OCI-LY3 (cell line): ENCODE data around the gene ROR2.
"Not testable (repeated sequence)": the region's sequence is repeated elsewhere in the genome, so short reads cannot be mapped to it uniquely, and the experiment has no call there.

Source experiments
- H2AFZ ChIP-seq: fragments of 200-600, 300-600 bp; shearing (Covaris generic); 2 replicates; pipeline ENCODE4 v1.6.0; 2014; ENCODE audit warnings: antibody characterized with exemption, low read depth, low read length
- H3K27ac ChIP-seq: fragments of 200-600, 300-600 bp; sonication (generic); 2 replicates; pipeline ENCODE4 v1.5.1; 2014; ENCODE audit warnings: mild to moderate bottlenecking, low read length, moderate library complexity, mixed read lengths
- H3K27me3 ChIP-seq: fragments of 200-600, 300-600 bp; sonication (generic); 2 replicates; pipeline ENCODE4 v1.6.1; 2014; ENCODE audit warnings: low read depth, low read length, mixed read lengths
- H3K36me3 ChIP-seq: fragments of 200-600, 300-600 bp; sonication (generic); replicated peaks from 2 replicates; pipeline ENCODE3; 2014; ENCODE audit warnings: low read depth, low read length, mixed read lengths
- H3K4me1 ChIP-seq: fragments of 300-600, 200-600 bp; sonication (generic); 2 replicates; pipeline ENCODE4 v1.6.1; 2014; ENCODE audit warnings: low read length, mixed read lengths
- H3K4me2 ChIP-seq: fragments of 200-600, 300-600 bp; sonication (generic); 2 replicates; pipeline ENCODE4 v1.6.1; 2014; ENCODE audit warnings: low read length, mixed read lengths
- H3K4me3 ChIP-seq: fragments of 300-600, 200-600 bp; sonication (generic); 2 replicates; pipeline ENCODE4 v1.5.1; 2014; ENCODE audit warnings: antibody characterized with exemption, mild to moderate bottlenecking, low read length, moderate library complexity
- H3K79me2 ChIP-seq: fragments of 300-600, 200-600 bp; shearing (Covaris generic); 2 replicates; pipeline ENCODE4 v1.6.1; 2014; ENCODE audit warnings: mild to moderate bottlenecking, low read length, mixed read lengths
- H3K9ac ChIP-seq: fragments of 300-600, 200-600 bp; shearing (Covaris generic); 2 replicates; pipeline ENCODE4 v1.6.0; 2014; ENCODE audit warnings: mild to moderate bottlenecking, low read length, moderate library complexity
- H3K9me3 ChIP-seq: fragments of 200-600, 300-600 bp; shearing (Covaris generic); 2 replicates; pipeline ENCODE4 v1.6.1; 2014; ENCODE audit warnings: low read length, mixed read lengths; ENCODE audit not compliant: insufficient read depth
- H4K20me1 ChIP-seq: fragments of 200-600, 300-600 bp; sonication (generic); 2 replicates; pipeline ENCODE4 v1.6.1; 2016; ENCODE audit warnings: low read length, mixed read lengths; ENCODE audit not compliant: insufficient read depth
- CTCF ChIP-seq: fragments of 200-600, 300-600 bp; sonication (generic); IDR thresholded peaks from 2 replicates; pipeline ENCODE4 v1.5.1; 2014; ENCODE audit warnings: antibody characterized with exemption, low read length, low read depth
- EZH2phosphoT487 ChIP-seq: fragments of 200-600 bp; shearing (Covaris generic); IDR thresholded peaks from 2 replicates; pipeline ENCODE4 v1.6.1; 2018; ENCODE audit warnings: antibody characterized with exemption, mixed run types, low read depth

The ROR2 gene

GRCh38 chr9:91642771-91643170 lies 307.3 kb downstream of the ROR2 start:
- Histone ChIP-seq H3K36me3 (no peaks in the 10 kb centered on the region), H3K4me3 (no peak overlapping the region), H3K4me1 (peaks cover 12% of the 10 kb centered on the region), H3K4me2 (no peak overlapping the region), H3K79me2 (no peaks in the 10 kb centered on the region), H2AFZ (no peak overlapping the region), H3K9ac (no peak overlapping the region), H3K9me3 (no peaks in the 10 kb centered on the region), H4K20me1 (no peaks in the 10 kb centered on the region), H3K27ac (no peak overlapping the region), H3K27me3 (no peaks in the 10 kb centered on the region)
- no peak for TF ChIP-seq CTCF
- TF ChIP-seq EZH2phosphoT487: no peak

GRCh38 chr9:91640428-91640827 lies 309.6 kb downstream of the ROR2 start:
- no peak overlapping the region for H3K4me2 ChIP-seq

GRCh38 chr9:91639054-91639453 lies 311.0 kb downstream of the ROR2 start:
- Histone ChIP-seq H2AFZ (no peak overlapping the region), H3K27ac (no peak overlapping the region), H3K36me3 (no peaks in the 10 kb centered on the region), H3K9ac (no peak overlapping the region), H3K79me2 (no peaks in the 10 kb centered on the region), H4K20me1 (no peaks in the 10 kb centered on the region), H3K27me3 (peaks cover 5% of the 10 kb centered on the region; the same call in 1 of the 2 replicates), H3K4me1 (peaks cover 12% of the 10 kb centered on the region), H3K9me3 (no peaks in the 10 kb centered on the region), H3K4me3 (no peak overlapping the region), H3K4me2 (no peak overlapping the region)
- TF ChIP-seq CTCF (no peak), EZH2phosphoT487 (no peak)

More at GRCh38 chr9:91640428-91640827, 309.6 kb downstream of the ROR2 start:
- Histone ChIP-seq H3K36me3 (no peaks in the 10 kb centered on the region), H3K27ac (no peak overlapping the region), H3K9me3 (no peaks in the 10 kb centered on the region), H2AFZ (no peak overlapping the region), H4K20me1 (no peaks in the 10 kb centered on the region), H3K4me1 (peaks cover 12% of the 10 kb centered on the region), H3K79me2 (no peaks in the 10 kb centered on the region), H3K9ac (no peak overlapping the region), H3K27me3 (no peaks in the 10 kb centered on the region), H3K4me3 (no peak overlapping the region)
- no peak for TF ChIP-seq CTCF

GRCh38 chr9:91634832-91635231 lies 315.2 kb downstream of the ROR2 start:
- not testable (repeated sequence) for H3K9ac ChIP-seq

GRCh38 chr9:91629718-91630117 lies 320.3 kb downstream of the ROR2 start:
- Histone ChIP-seq H4K20me1 (no peaks in the 10 kb centered on the region), H3K4me2 (no peak overlapping the region), H3K27ac (no peak overlapping the region), H3K79me2 (no peaks in the 10 kb centered on the region), H3K9me3 (no peaks in the 10 kb centered on the region), H3K36me3 (no peaks in the 10 kb centered on the region), H3K4me1 (no peaks in the 10 kb centered on the region), H3K4me3 (no peak overlapping the region), H3K27me3 (peaks cover 28% of the 10 kb centered on the region), H2AFZ (no peak overlapping the region), H3K9ac (no peak overlapping the region)
- no peak for TF ChIP-seq EZH2phosphoT487
- TF ChIP-seq CTCF: no peak

More at GRCh38 chr9:91634832-91635231, 315.2 kb downstream of the ROR2 start:
- not testable (repeated sequence) for H3K9me3 ChIP-seq, H3K4me2 ChIP-seq, H3K79me2 ChIP-seq, H2AFZ ChIP-seq, H3K36me3 ChIP-seq, H3K4me1 ChIP-seq, H3K4me3 ChIP-seq, H3K27ac ChIP-seq, H4K20me1 ChIP-seq
- peaks cover 28% of the 10 kb centered on the region for H3K27me3 ChIP-seq
